HG03575 (cell line): ENCODE data around the gene UVRAG.

Experiments used
- ATAC-seq: cut with Tn5 transposase; IDR thresholded peaks from one replicate; pipeline ENCODE4 v1.9.1; 2021; ENCODE audit not compliant: unreplicated experiment, insufficient number of reproducible peaks, low FRiP score; ENCODE audit errors: extremely low read depth

Gene UVRAG

DNA sequence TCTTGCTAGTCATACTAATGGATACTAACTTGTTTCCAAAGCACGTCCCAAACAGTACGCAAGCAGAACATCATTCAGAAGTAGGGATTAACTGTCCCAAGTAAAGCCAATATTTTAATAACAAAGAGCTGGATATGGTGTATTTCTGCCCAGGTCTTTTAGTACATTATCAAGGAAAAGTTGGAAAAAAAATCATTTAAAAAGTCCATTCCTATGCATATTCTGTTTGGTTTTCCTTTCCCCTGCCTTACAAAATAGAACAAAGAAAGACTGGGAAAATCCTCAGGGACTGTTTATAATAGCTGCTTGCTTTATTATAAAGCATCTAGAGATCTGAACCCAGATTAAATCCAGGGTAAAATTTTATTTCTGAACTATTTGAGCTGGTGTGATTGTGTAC is 83.9 kb downstream of the UVRAG start:
- ATAC-seq: no peak

DNA sequence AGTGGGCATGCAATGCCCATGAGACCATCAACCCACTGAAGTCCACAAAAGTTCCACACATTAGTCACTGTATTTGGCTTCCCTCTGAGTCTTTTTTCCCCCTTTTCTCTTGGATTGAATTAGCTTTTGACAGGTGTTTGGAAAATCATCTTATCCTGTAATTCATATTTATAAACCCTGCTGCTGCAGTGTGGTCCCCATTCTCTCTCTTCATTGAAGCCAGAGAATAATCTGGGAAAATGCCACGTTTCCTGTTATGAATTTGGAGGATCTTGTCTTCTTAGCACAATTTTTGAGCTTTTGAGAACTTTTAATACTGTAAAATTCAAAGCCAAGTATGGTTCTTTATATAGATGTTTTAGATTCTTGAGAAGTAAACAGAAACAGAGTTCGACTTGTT is 84.8 kb downstream of the UVRAG start:
- ATAC-seq: no peak

DNA sequence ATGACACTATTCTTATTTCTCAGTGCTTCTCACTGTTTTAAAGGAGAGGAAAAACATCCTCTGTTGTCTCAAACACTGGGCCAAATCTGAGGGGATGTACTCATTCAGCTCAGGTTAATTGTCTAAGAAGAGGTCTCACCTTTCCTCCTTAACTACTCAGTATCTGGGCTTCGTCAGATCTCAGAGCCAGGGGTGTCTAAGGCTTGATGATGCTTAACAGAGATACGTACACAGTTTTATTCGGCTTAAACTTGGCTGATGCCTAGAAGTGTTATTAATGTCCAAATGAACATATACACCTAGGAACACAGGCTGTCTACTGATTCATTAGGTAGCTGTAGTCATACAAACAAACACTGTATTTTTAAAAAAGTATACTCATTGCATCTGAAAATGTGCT is 85.8 kb downstream of the UVRAG start:
- no peak for ATAC-seq

DNA sequence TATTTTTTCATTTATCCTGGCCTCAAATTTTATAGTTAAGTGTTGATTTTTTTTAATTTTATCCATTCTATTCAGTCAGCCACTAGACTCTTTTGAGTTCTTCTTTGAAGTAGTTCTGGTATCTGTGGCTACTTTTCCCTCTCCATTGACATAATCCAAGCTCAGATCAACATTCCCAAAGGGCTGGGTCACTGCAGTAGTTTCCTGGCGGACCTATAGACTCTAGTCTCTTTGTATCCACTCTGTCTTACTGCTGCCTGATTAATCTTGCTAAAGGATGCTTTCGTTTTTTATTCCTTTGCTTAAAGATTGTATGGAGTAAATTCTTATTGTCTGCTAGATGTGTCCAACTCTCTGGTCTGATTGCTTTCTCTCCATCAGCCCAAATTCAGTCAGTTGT is 87.6 kb downstream of the UVRAG start:
- no peak for ATAC-seq

DNA sequence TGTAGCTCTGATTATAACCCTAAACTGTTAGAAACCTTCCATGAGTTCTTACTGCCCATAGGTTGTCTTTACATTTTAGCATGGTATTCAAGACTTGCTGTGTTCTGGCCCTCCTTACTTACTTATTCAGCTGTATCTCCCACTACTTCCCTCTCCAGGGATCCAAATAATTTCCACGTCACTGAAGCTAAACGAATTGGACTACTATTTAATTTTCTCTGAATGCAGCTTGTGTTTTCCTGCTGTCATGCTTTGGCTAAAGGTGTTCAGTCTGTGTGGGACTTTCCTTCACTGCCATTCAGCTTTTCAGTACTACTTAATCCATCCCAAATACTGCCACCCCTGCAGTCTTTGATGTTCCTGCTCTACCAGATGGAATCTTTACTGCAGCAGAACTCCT is 88.3 kb downstream of the UVRAG start:
- no peak for ATAC-seq

DNA sequence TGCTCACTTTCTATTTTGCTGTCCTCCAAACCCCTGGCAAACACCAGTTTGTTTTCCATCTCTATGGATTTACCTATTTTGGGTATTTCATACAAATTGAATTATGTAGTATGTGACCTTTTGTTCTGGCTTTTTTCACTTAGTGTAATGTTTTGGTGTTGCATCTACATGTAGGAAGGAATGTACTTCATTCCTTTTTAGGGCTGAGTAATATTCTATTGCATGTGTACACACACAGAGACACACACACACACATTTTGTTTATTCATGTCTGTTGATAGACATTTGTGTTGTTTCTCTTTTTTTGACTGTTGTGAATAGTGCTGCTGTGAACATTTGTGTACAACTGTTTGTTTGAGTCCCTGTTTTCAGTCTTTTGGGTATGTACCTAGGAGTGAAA is 90.4 kb downstream of the UVRAG start:
- no peak for ATAC-seq

DNA sequence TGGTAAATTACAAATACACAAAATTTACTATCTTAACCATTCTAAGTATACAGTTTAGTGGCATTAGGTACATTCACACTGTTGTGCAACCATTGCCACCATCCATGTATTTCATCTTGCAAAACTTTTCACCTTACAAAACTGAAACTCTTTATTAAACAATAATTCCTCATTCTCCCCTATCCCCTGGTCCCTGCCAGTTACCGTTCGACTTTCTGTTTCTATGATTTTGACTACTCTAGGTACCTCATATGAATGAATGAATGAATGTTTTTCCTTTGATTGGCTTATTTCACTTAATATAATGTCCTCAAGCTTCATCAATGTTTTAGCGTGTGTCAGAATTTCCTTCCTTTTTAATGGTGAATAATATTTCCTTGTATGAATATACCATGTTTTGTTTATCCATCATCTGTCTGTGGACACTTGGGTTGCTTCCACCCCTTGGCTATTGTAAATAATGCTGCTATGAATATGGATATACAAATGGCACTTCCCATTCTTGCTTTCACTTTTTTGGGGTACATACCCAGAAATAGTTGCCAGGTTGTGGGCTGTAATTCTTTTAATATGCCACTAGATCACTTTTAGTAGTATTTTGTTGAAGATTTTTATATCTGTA is 93.0 kb downstream of the UVRAG start:
- no peak for ATAC-seq

DNA sequence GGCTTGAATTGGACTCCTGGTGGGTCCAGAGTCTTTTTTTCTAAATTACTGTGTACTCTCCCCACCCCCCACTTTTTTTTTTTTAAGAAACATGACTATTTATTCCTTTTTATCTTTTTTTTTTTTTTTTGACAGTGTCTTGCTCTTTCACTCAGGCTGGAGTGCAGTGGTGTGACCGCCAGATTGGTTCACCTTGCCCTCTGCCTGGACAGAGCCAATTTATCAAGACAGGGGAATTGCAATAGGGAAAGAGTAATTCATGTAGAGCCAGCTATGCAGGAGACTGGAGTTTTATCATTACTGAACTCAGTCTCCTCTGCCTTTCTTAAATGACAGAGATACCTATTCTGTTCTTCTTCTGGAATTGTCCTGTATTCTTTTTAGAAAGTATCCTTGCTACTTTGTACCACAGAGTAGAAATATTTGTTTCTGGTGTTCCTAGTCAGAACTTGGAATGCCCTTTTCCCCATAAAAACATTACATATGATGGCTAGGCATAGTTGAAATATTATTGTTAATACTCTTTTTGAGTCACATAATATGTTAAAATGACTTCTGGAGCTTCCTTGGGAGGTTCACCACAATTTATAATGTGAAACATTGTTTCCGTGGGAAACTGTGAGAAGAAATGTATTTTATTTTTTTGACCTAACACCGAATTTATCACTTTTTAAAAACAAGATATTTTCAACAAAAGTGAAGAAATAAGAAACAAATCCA is 95.6 kb downstream of the UVRAG start:
- ATAC-seq: no peak

DNA sequence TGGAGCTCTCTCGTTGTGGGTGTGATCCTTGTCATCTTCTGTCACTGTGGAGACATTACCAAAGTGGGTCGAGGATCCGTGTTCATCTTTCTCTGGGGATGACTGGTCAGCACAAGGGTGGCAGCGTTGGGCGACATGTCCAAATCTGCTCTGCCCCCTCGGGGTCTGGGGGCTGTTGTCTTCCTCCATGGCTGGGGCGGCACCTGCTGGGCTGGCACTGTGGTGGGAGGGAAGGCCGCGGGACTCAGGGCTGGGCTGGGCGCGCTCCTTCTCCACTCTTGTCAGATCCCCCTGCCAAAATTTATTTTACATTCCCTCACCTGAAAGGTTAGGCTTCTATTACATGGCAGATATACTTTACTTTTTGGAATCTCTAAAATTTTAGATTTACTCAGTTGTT is 96.4 kb downstream of the UVRAG start:
- ATAC-seq: no peak

DNA sequence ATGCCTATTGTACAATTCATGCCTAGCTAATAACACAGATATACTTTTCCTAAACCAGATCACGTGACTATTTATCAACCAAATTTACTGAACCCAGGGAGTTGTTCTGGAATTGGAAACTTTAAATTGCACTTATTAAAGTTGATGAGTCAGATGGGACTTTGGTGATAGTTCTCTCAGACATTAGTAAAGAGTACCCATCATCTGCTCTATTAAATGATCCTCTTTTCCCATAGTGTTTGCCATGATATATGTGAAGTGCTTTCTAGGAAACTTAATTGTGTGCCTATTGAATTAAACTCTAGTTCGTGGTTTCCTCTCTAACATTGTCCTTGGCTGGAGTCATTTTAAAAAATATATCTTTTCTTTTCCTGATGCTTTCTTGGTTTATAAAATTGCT is 99.0 kb downstream of the UVRAG start:
- no peak for ATAC-seq

DNA sequence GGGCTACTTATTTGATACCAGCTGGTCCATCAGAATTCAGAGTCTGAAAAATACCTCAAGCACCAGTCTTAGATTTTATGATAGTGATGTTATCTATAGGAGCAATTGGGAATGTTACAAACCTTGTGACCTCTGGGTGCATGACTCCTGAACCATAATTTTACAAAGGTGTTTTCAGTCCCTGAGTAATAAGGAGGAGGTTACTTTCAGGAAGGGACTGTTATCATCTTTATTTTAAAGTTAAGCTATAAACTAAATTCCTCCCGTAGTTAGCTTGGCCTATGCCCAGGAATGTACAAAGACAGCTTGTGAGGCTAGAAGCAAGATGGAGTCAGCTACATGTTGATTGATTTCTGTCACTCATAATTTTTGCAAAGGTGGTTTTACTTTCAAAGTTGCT is 101.9 kb downstream of the UVRAG start:
- ATAC-seq: no peak

DNA sequence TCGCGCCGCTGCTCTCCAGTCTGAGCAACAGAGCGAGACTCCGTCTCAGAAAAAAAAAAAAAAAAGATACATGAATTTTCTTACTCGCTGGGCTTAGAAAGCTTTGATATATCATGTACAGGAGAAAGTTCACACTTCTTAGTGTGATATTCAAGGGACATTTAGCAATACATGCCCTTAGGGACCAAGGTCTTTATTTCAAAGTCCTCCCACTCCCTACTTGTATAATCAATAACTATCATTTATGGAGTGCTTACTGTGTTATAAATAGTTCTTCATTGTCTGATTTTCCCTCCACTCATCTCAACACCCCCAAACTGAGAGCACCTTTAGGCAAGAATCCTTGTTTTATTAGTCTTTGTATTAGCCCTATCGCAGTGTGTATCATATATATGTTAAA is 103.3 kb downstream of the UVRAG start:
- ATAC-seq: no peak

DNA sequence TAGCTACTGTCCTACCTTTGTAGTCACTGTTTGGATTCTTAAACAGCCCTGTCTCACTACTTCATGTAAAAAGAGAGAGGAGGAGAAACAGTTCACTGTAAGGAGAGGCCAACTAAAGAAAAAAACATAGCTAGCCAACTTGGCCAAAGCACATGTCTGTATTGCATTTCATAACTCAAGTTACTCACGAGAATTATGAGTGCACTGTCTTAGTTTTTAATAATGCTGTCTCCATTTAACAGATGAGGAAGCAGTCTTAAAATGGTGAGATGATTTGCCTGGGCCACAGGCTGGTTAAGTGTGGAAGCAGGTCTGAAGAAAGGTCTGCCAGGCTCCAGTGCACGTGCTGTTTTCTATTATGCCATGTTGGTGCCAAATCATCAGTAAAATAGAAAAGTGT is 104.5 kb downstream of the UVRAG start:
- ATAC-seq: no peak

DNA sequence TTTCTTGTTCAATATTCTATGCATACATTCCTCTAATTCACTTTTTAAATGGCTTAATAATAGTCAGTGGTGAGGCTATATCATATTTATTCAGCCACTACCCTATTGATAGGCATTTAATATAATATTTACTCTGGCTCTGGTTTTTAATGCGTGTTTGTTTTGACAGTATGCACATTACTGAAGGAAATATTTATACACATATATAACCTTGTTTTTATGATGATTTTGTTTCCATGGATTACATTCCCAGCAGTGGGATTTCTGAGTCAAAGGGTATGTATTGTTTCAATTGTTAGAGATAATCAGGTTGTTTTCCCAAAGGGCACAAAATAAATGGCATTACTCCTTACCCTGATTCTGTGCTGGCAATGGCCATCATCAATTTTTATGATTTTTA is 105.8 kb downstream of the UVRAG start:
- no peak for ATAC-seq

DNA sequence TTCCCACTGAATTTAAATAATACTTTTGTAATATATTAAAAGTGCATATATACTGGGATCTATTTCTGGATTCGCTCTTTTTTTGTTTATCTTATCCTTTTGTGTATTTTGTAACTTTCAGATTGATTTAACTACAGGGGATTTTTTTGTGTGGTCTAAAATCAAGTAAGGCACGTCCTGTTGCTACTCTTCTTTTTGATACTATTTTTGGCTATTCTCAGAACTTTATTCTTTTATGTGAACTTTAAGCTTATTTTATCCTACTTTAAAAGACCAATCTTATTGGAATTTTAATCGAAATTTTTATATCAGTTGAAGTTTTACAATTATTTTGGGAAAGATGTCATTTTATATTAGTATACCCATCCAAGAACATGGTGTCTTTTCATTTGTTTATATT is 106.8 kb downstream of the UVRAG start:
- ATAC-seq: no peak

DNA sequence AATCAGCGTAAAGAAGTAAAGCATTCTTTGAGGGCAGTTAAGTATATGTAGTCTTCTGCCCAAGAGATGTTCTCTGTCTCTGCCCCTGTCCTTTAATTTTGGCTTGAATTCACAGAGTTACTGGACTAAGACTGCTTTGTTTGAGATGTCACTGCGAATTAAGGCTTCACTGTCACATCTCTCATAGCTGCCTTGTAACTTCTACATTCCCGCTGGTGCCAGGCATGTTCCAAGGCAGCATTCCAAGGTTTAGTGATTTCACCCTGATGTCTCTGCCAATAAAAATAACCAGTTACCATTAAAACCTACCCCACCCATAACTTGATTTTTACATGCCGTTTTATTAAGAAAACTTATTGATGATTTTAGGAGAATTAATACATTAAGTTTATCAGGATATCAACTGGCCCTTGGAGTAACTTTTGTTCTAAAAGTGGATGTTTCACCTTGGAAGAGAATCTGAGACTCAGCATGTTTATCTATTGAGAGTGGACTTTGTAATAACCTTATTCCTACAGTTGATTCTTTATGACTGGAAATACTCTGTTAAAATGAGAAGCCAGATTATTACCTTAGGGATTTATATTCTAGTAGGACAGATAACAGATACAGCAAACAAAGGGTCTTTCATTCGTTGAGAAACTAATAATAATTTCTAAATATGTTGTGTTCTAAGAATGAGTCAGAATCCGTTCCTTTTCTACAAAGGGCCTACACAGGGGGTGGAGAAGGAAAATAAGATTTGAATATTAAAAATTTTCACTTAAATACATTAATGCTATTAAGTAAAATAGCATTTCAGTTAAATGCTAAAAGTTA is 110.2 kb downstream of the UVRAG start:
- no peak for ATAC-seq

DNA sequence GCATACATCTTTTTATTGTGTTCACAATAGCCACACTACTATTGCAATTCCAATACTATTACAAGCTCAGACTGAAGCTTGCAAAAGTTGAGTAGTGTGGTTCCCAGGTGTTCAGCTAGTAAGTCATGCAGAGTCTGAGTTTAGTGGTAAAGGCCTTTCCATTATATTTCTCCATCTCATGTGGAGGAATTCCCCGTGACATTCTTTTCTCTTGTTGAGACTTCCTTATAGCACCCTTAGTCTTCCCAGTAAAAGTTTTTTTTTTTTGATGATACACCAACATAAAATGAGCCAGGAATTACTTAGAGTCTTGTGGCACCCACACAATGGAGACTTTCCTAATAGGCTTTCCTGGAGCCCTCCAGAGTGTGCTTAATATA is 110.8 kb downstream of the UVRAG start:
- ATAC-seq: no peak

DNA sequence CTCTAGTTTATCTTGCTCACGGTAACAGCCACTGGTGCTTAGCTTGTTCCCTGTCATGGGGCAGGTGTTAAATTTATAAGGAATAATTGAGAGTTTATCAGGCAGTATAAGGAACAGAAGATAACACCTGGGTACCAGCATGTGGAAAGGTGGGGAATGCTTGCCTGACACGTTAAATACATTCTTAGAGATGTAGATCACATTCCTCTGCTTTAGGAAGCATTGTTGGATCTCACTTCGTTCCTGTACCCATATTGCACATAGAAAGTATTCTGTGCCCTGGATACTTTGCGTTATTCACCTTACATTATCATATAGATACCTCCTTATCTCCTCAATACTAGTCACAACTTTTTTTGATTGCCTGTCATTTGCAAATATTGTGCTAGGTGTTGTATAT is 114.7 kb downstream of the UVRAG start:
- ATAC-seq: no peak

DNA sequence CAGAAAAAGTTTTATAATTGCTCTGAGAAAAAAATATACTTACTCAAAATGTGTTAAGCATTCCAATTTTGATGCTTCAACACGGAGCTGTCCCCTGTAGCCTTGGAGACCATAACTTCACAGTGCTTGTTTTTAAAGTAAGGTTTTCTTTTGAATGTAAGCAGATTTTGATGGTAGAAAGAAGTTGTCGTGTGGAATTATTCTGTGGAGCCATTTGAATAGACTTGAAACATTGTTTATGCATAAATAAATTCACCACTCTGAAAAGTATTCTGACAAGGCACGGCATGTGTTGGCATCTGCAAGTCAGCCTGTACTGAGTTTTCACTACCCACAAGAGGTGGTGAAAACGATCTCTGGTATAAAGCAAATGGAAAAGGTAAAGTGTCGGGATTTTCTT is 115.5 kb downstream of the UVRAG start:
- no peak for ATAC-seq

DNA sequence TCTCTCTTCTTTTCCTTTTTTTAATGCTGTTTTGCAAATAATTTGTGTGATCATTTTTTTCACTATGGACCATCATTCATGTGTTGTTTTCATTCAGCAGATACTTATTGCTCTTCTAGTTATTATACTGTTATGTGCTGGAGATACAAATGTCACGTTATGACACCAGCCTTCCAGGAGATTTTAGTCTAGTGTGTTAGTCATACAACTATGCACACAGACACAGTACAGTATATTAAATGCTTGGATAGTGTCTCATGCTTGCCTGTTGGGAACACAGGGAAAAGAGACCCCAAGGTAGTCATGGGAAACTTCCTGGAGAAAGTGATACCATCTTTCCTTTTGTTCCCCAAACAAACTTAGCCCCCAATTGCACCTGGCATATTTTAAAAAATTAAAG is 116.1 kb downstream of the UVRAG start:
- ATAC-seq: no peak
